AG09309 (cell line): ENCODE data around the gene MRPL51.

Experiments
- DNase-seq: peaks from one replicate; pipeline ENCODE4 v3.0.0-alpha.2; 2010; ENCODE audit warnings: low read depth
- H3K4me3 ChIP-seq: 2 replicates; pipeline ENCODE4 v1.5.1; 2011; ENCODE audit warnings: mild to moderate bottlenecking, low read depth, low read length, moderate library complexity; ENCODE audit not compliant: control insufficient read depth
- TF ChIP-seq, protein P1 (sequence below): IDR thresholded peaks from 2 replicates; pipeline ENCODE4 v1.5.1; 2011; ENCODE audit warnings: mild to moderate bottlenecking, low read depth, low read length, inconsistent platforms; ENCODE audit not compliant: insufficient read depth, control insufficient read depth; ENCODE audit errors: missing control alignments

The MRPL51 gene

GRCh38 chr12:6534945-6535696, 42.1 kb upstream of the MRPL51 start:
- H3K4me3 ChIP-seq, result peak overlapping the region; percentile 99
- TF ChIP-seq, protein P1, sequence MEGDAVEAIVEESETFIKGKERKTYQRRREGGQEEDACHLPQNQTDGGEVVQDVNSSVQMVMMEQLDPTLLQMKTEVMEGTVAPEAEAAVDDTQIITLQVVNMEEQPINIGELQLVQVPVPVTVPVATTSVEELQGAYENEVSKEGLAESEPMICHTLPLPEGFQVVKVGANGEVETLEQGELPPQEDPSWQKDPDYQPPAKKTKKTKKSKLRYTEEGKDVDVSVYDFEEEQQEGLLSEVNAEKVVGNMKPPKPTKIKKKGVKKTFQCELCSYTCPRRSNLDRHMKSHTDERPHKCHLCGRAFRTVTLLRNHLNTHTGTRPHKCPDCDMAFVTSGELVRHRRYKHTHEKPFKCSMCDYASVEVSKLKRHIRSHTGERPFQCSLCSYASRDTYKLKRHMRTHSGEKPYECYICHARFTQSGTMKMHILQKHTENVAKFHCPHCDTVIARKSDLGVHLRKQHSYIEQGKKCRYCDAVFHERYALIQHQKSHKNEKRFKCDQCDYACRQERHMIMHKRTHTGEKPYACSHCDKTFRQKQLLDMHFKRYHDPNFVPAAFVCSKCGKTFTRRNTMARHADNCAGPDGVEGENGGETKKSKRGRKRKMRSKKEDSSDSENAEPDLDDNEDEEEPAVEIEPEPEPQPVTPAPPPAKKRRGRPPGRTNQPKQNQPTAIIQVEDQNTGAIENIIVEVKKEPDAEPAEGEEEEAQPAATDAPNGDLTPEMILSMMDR, result no peak
- DNase-seq, result no peak

DNA sequence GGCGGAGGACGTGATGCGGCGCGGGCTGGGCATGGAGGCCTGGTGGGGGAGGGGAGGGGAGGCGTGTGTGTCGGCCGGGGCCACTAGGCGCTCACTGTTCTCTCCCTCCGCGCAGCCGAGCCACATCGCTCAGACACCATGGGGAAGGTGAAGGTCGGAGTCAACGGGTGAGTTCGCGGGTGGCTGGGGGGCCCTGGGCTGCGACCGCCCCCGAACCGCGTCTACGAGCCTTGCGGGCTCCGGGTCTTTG, 41.6 kb upstream of the MRPL51 start:
- peak overlapping the region; percentile 99 for H3K4me3 ChIP-seq
- no peak for DNase-seq
- TF ChIP-seq, protein P1, result no peak

GRCh38 chr12:6533923-6534694, 41.0 kb upstream of the MRPL51 start, which contains the start of gene GAPDH:
TSS of gene GAPDH (plus strand) at chr12:6534517. CDS start at chr12:6534833, 316 bp downstream.
- TF ChIP-seq, protein P1, result no peak
- peak; percentile 92 for DNase-seq
- peak within 1 kb of the TSS; percentile 99 for H3K4me3 ChIP-seq

DNA sequence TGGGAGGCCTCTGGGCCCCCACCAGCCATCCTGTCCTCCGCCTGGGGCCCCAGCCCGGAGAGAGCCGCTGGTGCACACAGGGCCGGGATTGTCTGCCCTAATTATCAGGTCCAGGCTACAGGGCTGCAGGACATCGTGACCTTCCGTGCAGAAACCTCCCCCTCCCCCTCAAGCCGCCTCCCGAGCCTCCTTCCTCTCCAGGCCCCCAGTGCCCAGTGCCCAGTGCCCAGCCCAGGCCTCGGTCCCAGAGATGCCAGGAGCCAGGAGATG, 40.5 kb upstream of the MRPL51 start:
- peak overlapping the region; percentile 99 for H3K4me3 ChIP-seq
- TF ChIP-seq, protein P1, result no peak
- no peak for DNase-seq

DNA sequence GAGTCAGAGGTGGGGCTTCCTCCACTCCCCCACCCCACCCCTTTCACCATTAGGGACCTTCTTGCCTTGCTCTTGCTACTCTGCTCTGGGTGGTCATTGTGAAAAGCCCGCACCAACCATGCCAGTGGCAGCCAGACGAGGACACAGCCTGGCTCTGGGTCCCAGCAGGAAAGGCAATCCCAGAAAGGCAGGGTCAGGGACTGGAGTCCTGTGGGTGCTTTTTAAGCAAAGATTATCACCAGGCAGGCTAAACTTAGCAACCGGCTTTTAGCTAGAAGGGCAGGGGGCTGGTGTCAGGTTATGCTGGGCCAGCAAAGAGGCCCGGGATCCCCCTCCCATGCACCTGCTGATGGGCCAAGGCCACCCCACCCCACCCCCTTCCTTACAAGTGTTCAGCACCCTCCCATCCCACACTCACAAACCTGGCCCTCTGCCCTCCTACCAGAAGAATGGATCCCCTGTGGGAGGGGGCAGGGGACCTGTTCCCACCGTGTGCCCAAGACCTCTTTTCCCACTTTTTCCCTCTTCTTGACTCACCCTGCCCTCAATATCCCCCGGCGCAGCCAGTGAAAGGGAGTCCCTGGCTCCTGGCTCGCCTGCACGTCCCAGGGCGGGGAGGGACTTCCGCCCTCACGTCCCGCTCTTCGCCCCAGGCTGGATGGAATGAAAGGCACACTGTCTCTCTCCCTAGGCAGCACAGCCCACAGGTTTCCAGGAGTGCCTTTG, 40.0 kb upstream of the MRPL51 start:
- DNase-seq, result no peak
- TF ChIP-seq, protein P1, result no peak
- peak overlapping the region; percentile 99 for H3K4me3 ChIP-seq

DNA sequence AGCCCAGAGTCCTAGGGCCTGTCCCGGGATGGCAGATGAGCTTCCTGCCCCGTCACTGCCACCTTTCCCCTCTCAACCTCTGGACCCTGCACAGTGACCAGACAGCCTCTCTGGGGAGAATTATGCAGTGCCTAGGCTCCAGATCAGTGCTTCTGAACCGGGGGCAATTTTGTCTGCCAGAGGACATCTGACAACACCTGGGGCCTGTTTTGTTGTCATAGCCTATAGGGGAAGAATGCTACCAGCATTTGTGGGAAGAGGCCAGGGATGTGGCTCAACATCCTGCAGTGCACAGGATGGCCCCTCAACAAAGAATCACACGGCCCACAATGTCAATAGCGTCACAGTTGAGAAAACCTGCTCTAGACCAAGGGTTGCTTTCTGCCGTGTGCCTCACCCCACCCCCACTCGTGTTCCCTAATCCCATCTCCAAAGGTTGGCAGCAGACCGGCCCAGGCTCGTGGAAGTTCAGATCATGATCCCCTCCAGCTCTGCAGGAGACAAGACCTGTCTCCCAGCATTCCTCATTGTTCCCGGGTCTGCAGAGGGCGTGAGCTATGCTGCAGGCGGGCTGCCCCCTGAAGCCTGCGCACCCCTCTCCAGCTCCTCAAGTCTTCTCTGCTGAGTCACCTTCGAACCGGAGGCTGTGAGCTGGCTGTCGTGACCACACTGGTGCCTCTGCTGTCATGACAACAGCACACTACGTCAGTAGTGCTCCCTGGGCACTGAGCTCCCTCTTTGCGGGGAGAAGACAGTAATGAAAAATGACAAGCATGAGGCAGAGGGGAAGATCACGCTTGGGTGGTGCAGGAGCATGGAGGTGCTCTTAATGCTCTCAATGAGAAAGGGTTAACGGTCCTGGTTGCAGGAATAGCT, 39.2 kb upstream of the MRPL51 start:
- peak overlapping the region; percentile 99 for H3K4me3 ChIP-seq
- TF ChIP-seq, protein P1, result no peak
- peak; percentile 92 for DNase-seq
